IMR-90 (cell line): ENCODE data around the gene SMIM26. TPM values are rescaled to one million over a fixed set of nuclear protein-coding genes. Genes with fewer than 3 reads are reported as not detected.
A peak's percentile ranks its signal among the peaks of the same experiment; 100 is the strongest.

Experiments used
- ATAC-seq: fragments of 200-7000 bp; cut with Tn5 transposase; 2 replicates; pipeline ENCODE4 v1.9.1; 2020; ENCODE audit warnings: low read depth, mild to moderate bottlenecking, moderate library complexity
- BruUV-seq: library from RNA; stranded (reverse); fragments of 400-500 nt; replicated peaks from 2 replicates; lab custom pipeline; 2021; lab: Mats Ljungman, UMichigan
- CTCF ChIA-PET: fragments of 300-600 bp; formaldehyde crosslinking; extraction: SDS; loops from one replicate; lab custom pipeline; 2021; ENCODE audit warnings: antibody characterized with exemption; lab: Yijun Ruan, JAX
- POLR2A ChIA-PET: fragments of 300-600 bp; sonication (Branson Sonifier 250); formaldehyde crosslinking; loops from one replicate; lab custom pipeline; 2022; ENCODE audit warnings: antibody characterized with exemption; ENCODE audit not compliant: unreplicated experiment; lab: Charles Lee
- DNase-seq: peaks from one replicate; pipeline ENCODE4 v3.0.0; 2013
- H2AFZ ChIP-seq: replicated peaks from 2 replicates; pipeline ENCODE3; 2013; ENCODE audit warnings: low read length, mild to moderate bottlenecking; ENCODE audit not compliant: poor library complexity
- H2AK5ac ChIP-seq: 2 replicates; pipeline ENCODE4 v1.6.1; 2013; ENCODE audit warnings: low read depth, low read length, inconsistent platforms
- H2AK9ac ChIP-seq: replicated peaks from 2 replicates; pipeline ENCODE3; 2013; ENCODE audit warnings: mild to moderate bottlenecking, low read depth, low read length, moderate library complexity; ENCODE audit not compliant: poor library complexity
- H2BK120ac ChIP-seq: 2 replicates; pipeline ENCODE4 v1.6.1; 2013; ENCODE audit warnings: low read depth, low read length, inconsistent platforms
- H2BK15ac ChIP-seq: 3 replicates; pipeline ENCODE4 v1.6.1; 2013; ENCODE audit warnings: low read depth, low read length, inconsistent platforms
- H2BK20ac ChIP-seq: 2 replicates; pipeline ENCODE4 v1.6.1; 2013; ENCODE audit warnings: low read depth, mild to moderate bottlenecking, inconsistent platforms, low read length, moderate library complexity
- H2BK5ac ChIP-seq: 2 replicates; pipeline ENCODE4 v1.6.1; 2013; ENCODE audit warnings: mild to moderate bottlenecking, low read depth, low read length, inconsistent platforms; ENCODE audit not compliant: poor library complexity, severe bottlenecking
- H3K14ac ChIP-seq: replicated peaks from 2 replicates; pipeline ENCODE4 v1.6.1; 2013; ENCODE audit warnings: low read depth, low read length, inconsistent platforms
- H3K18ac ChIP-seq: 2 replicates; pipeline ENCODE4 v1.6.1; 2013; ENCODE audit warnings: low read depth, low read length, control low read depth
- H3K23ac ChIP-seq: 2 replicates; pipeline ENCODE4 v1.6.1; 2013; ENCODE audit warnings: low read depth, low read length, inconsistent platforms
- H3K27ac ChIP-seq: 2 replicates; pipeline ENCODE4 v1.5.1; 2013; ENCODE audit warnings: mild to moderate bottlenecking, control low read depth, low read length; ENCODE audit not compliant: insufficient read depth
- H3K27me3 ChIP-seq: 2 replicates; pipeline ENCODE4 v1.6.1; 2013; ENCODE audit warnings: low read length; ENCODE audit not compliant: control insufficient read depth, insufficient read depth
- H3K36me3 ChIP-seq: 2 replicates; pipeline ENCODE4 v1.6.1; 2013; ENCODE audit warnings: low read length, mixed read lengths; ENCODE audit not compliant: control insufficient read depth, insufficient read depth
- H3K4ac ChIP-seq: 2 replicates; pipeline ENCODE4 v1.6.1; 2013; ENCODE audit warnings: low read depth, low read length, inconsistent platforms
- H3K4me1 ChIP-seq: 2 replicates; pipeline ENCODE4 v1.6.1; 2013; ENCODE audit warnings: low read length, mixed read lengths; ENCODE audit not compliant: control insufficient read depth, insufficient read depth
- H3K4me2 ChIP-seq: 2 replicates; pipeline ENCODE4 v1.6.1; 2013; ENCODE audit warnings: low read depth, mild to moderate bottlenecking, control low read depth, low read length, moderate library complexity
- H3K4me3 ChIP-seq: 2 replicates; pipeline ENCODE4 v1.5.1; 2013; ENCODE audit warnings: low read depth, mild to moderate bottlenecking, control low read depth, low read length, moderate library complexity; ENCODE audit not compliant: insufficient read depth
- H3K56ac ChIP-seq: 2 replicates; pipeline ENCODE4 v1.6.1; 2013; ENCODE audit warnings: low read length, inconsistent platforms; ENCODE audit not compliant: insufficient read depth; ENCODE audit errors: extremely low read depth
- H3K79me1 ChIP-seq, 2 experiments: 2 replicates each; pipeline ENCODE4 v1.6.1; 2013; ENCODE audit warnings: low read length in 2 of 2, inconsistent platforms in 1 of 2, low read depth in 1 of 2
- H3K9ac ChIP-seq: 2 replicates; pipeline ENCODE4 v1.6.1; 2013; ENCODE audit warnings: low read depth, low read length, control low read depth
- H3K9me1 ChIP-seq: 2 replicates; pipeline ENCODE4 v1.6.1; 2013; ENCODE audit warnings: low read length, inconsistent platforms; ENCODE audit not compliant: insufficient read depth
- H3K9me3 ChIP-seq: 2 replicates; pipeline ENCODE4 v1.6.1; 2013; ENCODE audit warnings: low read length; ENCODE audit not compliant: control insufficient read depth, insufficient read depth
- H4K20me1 ChIP-seq: 2 replicates; pipeline ENCODE4 v1.6.1; 2013; ENCODE audit warnings: low read length, inconsistent platforms; ENCODE audit not compliant: insufficient read depth
- H4K5ac ChIP-seq: 2 replicates; pipeline ENCODE4 v1.6.1; 2013; ENCODE audit warnings: mild to moderate bottlenecking, low read depth, low read length, control low read depth
- H4K8ac ChIP-seq, 2 experiments: 2 replicates each; pipeline ENCODE4 v1.6.1; 2013; ENCODE audit warnings: low read depth in 2 of 2, low read length in 2 of 2, control low read depth in 1 of 2, inconsistent platforms in 1 of 2
- H4K91ac ChIP-seq: 2 replicates; pipeline ENCODE4 v1.6.1; 2013; ENCODE audit warnings: low read depth, low read length, inconsistent platforms; ENCODE audit not compliant: insufficient read depth
- BHLHE40 ChIP-seq: fragments of 150-350 bp; IDR thresholded peaks from 2 replicates; pipeline ENCODE4 v1.6.1; 2016; ENCODE audit warnings: mild to moderate bottlenecking, low read depth, low read length
- CEBPB ChIP-seq: IDR thresholded peaks from 2 replicates; pipeline ENCODE4 v1.6.1; 2012; ENCODE audit warnings: low read depth, low read length, improper control_type of control experiment
- CHD1 ChIP-seq: IDR thresholded peaks from 2 replicates; pipeline ENCODE4 v1.6.1; 2012; ENCODE audit warnings: low read depth, low read length, improper control_type of control experiment
- ELK1 ChIP-seq: fragments of 150-350 bp; IDR thresholded peaks from 2 replicates; pipeline ENCODE4 v1.6.1; 2016; ENCODE audit warnings: low read depth, mild to moderate bottlenecking, low read length, moderate library complexity, borderline replicate concordance
- FOS ChIP-seq: fragments of 150-350 bp; IDR thresholded peaks from 2 replicates; pipeline ENCODE4 v1.6.1; 2016; ENCODE audit warnings: low read depth, low read length
- MAFK ChIP-seq: IDR thresholded peaks from 2 replicates; pipeline ENCODE4 v1.6.1; 2012; ENCODE audit warnings: low read depth, low read length, improper control_type of control experiment
- MAZ ChIP-seq: IDR thresholded peaks from 2 replicates; pipeline ENCODE4 v1.6.1; 2012; ENCODE audit warnings: low read depth, mild to moderate bottlenecking, low read length, improper control_type of control experiment, moderate library complexity, borderline replicate concordance
- MXI1 ChIP-seq: IDR thresholded peaks from 2 replicates; pipeline ENCODE4 v1.6.1; 2012; ENCODE audit warnings: low read depth, mild to moderate bottlenecking, low read length, moderate library complexity, borderline replicate concordance
- NFE2L2 ChIP-seq: fragments of 150-350 bp; IDR thresholded peaks from 2 replicates; pipeline ENCODE4 v1.6.1; 2016; ENCODE audit warnings: low read depth, mild to moderate bottlenecking, low read length
- POLR2A ChIP-seq: IDR thresholded peaks from 2 replicates; pipeline ENCODE4 v1.6.1; 2012; ENCODE audit warnings: mild to moderate bottlenecking, low read depth, low read length
- RAD21 ChIP-seq: IDR thresholded peaks from 2 replicates; pipeline ENCODE4 v1.6.1; 2012; ENCODE audit warnings: low read length, improper control_type of control experiment
- RCOR1 ChIP-seq: IDR thresholded peaks from 2 replicates; pipeline ENCODE4 v1.6.1; 2012; ENCODE audit warnings: mild to moderate bottlenecking, low read length, improper control_type of control experiment; ENCODE audit not compliant: insufficient replicate concordance
- RFX5 ChIP-seq: IDR thresholded peaks from 2 replicates; pipeline ENCODE4 v1.8.0; 2012; ENCODE audit warnings: low read depth, mild to moderate bottlenecking, low read length, moderate library complexity
- SMC3 ChIP-seq: fragments of 150-350 bp; IDR thresholded peaks from 2 replicates; pipeline ENCODE4 v1.6.1; 2016; ENCODE audit warnings: low read depth, mild to moderate bottlenecking, antibody characterized with exemption, low read length, moderate library complexity
- dilution Hi-C: fragments of 300-500 bp; cut with HindIII; formaldehyde crosslinking; loops from one replicate; pipeline ENCODE4 v1.14.3; 2018; ENCODE audit warnings: low sequenced_read_pairs; ENCODE audit not compliant: unreplicated experiment
- in situ Hi-C: fragments of 300-500 bp; cut with MboI; formaldehyde crosslinking; loops from 3 replicates; pipeline ENCODE4 v1.14.3; 2019; ENCODE audit warnings: low sequenced_read_pairs, inconsistent platforms, mixed read lengths
- intact Hi-C: fragments of 100-400 bp; cut with micrococcal nuclease; formaldehyde crosslinking; loops from 2 replicates; pipeline ENCODE4 v1.10.0; 2022
- polyA plus RNA-seq, 3 experiments: library from polyadenylated mRNA; depleted of rRNA; stranded (reverse); fragments of >200 nt; gene quantifications; 2 replicates each; pipeline ENCODE4 v1.2.3, GENCODE V29; 2012; ENCODE audit warnings: low replicate concordance in 1 of 3
- total RNA-seq: library from RNA; depleted of rRNA; stranded (reverse); fragments of >200 nt; gene quantifications from 2 replicates; pipeline ENCODE4 v1.2.3, GENCODE V29; 2012
- TF ChIP-seq, protein P1 (sequence below): fragments of 150-350 bp; IDR thresholded peaks from 2 replicates; pipeline ENCODE4 v1.6.1; 2017; ENCODE audit warnings: mild to moderate bottlenecking, antibody characterized with exemption, low read length, low read depth
- TF ChIP-seq, protein P2 (sequence below): conservative IDR thresholded peaks from 2 replicates; pipeline ENCODE4 v1.5.1; 2012; ENCODE audit warnings: mild to moderate bottlenecking, low read depth, low read length, improper control_type of control experiment

Gene SMIM26
- total and polyA plus RNA-seq, 2 of the 4 experiments (the other 2 are of a cell fraction) = 42.8 to 45.7 TPM

DNA sequence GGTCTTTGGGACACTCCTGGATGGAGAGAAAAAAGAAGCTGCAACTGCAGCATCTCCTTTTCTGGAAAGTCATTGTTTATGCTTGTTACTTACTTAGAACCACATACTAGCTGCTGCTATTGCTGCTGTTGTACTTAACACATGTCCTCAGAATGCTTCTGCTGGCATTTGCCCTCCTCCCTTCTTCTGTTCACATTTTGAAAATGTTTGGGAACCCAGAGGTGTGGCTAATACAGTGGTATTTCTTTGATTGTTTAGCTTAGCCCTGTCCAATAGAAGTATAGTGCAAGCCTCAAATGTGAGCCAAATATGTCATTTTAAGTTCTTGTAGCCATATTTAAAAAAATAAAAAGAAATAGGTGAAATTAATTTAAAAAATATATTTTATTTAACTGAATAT, 29.0 kb downstream of the SMIM26 start:
- no peak overlapping the region for H3K4me2 ChIP-seq
- H3K9me1 ChIP-seq = peaks cover 3% of the 10 kb centered on the region; the same call in 1 of the 2 replicates
- H3K9me3 ChIP-seq = no peaks in the 10 kb centered on the region
- CTCF ChIA-PET = no interaction called here
- no peak overlapping the region for H4K8ac ChIP-seq
- H3K4me3 ChIP-seq = no peak overlapping the region
- no peak overlapping the region for H3K23ac ChIP-seq
- peaks cover 14% of the 10 kb centered on the region for H3K36me3 ChIP-seq
- H4K91ac ChIP-seq = no peak overlapping the region
- no peak overlapping the region for H3K9ac ChIP-seq
- in situ Hi-C loops (no loop called here), dilution Hi-C loops (no loop called here), intact Hi-C loops (no loop called here)
- H3K27me3 ChIP-seq = no peaks in the 10 kb centered on the region
- no peak overlapping the region for H2BK15ac ChIP-seq
- H3K4ac ChIP-seq = no peak overlapping the region
- no peak overlapping the region for H2AFZ ChIP-seq
- H3K79me1 ChIP-seq = peaks cover 12 to 19% of the 10 kb centered on the region in 2 experiments
- DNase-seq (no peak), ATAC-seq (peak; percentile 75)
- peak overlapping the region; percentile 69 for H2AK9ac ChIP-seq
- H3K56ac ChIP-seq = no peak overlapping the region
- no peak overlapping the region for H2AK5ac ChIP-seq
- BruUV-seq = no TSS peak
- no peaks in the 10 kb centered on the region for H3K4me1 ChIP-seq
- H3K27ac ChIP-seq = no peak overlapping the region
- POLR2A ChIA-PET = no interaction called here
- no peak overlapping the region for H2BK5ac ChIP-seq
- H3K18ac ChIP-seq = no peak overlapping the region
- TF ChIP-seq CHD1 (no peak), ELK1 (no peak), RFX5 (no peak), POLR2A (no peak), CEBPB (no peak), MAFK (no peak), MAZ (no peak), RCOR1 (no peak), FOS (no peak), SMC3 (no peak), BHLHE40 (no peak), MXI1 (no peak), RAD21 (no peak), NFE2L2 (no peak)
- TF ChIP-seq, protein P1, sequence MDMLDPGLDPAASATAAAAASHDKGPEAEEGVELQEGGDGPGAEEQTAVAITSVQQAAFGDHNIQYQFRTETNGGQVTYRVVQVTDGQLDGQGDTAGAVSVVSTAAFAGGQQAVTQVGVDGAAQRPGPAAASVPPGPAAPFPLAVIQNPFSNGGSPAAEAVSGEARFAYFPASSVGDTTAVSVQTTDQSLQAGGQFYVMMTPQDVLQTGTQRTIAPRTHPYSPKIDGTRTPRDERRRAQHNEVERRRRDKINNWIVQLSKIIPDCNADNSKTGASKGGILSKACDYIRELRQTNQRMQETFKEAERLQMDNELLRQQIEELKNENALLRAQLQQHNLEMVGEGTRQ = no peak
- TF ChIP-seq, protein P2, sequence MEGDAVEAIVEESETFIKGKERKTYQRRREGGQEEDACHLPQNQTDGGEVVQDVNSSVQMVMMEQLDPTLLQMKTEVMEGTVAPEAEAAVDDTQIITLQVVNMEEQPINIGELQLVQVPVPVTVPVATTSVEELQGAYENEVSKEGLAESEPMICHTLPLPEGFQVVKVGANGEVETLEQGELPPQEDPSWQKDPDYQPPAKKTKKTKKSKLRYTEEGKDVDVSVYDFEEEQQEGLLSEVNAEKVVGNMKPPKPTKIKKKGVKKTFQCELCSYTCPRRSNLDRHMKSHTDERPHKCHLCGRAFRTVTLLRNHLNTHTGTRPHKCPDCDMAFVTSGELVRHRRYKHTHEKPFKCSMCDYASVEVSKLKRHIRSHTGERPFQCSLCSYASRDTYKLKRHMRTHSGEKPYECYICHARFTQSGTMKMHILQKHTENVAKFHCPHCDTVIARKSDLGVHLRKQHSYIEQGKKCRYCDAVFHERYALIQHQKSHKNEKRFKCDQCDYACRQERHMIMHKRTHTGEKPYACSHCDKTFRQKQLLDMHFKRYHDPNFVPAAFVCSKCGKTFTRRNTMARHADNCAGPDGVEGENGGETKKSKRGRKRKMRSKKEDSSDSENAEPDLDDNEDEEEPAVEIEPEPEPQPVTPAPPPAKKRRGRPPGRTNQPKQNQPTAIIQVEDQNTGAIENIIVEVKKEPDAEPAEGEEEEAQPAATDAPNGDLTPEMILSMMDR = no peak
- H4K5ac ChIP-seq = no peak overlapping the region
- H3K14ac ChIP-seq = no peak overlapping the region
- H4K20me1 ChIP-seq = no peaks in the 10 kb centered on the region
- H2BK120ac ChIP-seq = no peak overlapping the region
- no peak overlapping the region for H2BK20ac ChIP-seq
